ENCODE measurements around the gene SAC3D1.

The SAC3D1 gene

DNA sequence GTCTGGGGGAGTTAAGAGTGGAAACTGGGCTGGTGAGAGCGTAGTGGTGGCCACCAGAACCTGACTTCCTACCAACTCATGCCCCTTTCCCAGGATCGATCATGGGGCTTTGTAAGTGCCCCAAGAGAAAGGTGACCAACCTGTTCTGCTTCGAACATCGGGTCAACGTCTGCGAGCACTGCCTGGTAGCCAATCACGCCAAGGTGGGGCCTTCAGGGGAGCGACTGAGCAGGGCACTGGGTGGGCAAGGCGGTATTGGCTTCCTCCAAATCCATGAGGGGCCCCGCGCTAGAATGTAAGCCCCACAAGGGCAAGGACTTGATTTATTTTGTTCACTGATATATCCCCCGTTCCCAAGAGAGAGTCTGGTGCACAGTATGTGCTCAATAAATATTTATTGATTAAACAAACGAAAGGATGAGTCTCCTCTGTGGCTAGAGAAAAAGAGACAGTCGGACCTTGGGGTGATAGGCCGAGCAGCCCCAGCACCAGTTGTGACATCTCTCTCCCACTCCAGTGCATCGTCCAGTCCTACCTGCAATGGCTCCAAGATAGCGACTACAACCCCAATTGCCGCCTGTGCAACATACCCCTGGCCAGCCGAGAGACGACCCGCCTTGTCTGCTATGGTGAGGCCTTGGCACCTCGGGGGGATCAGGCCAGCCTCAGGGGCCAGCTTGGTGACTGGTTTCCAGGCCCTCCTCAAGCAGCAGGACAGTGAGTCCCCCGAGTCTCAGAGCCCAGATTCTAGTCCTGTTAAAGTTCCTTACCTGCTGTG, 43.8 kb downstream of the SAC3D1 start:
- TF ChIP-seq GATA3 (IDR thresholded peaks at IDR 0.05; ENCODE audit: low read depth, low read length) (no peak), GATA2 (IDR thresholded peaks at IDR 0.05; ENCODE audit: low read depth, low read length) (no peak)

DNA sequence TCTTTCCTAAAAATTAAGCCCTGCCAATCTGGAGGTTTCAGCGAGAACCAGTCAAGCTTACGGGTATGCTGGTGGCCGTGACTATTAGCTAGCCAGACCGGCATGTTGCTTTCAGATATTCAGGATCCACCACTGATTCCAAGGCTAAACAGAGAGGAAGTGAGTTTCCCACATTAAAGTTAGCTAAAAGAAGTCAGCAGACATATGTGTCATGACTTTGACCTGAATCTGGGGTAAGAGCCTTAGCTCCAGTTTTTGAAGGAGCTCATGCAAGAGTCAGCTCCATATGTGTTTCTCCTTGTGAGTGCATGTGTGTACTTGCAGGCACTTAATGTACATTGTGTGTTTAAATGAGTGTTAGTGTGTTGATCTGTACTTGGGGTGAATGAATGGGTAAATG, 44.4 kb downstream of the SAC3D1 start:
- no peak for TF ChIP-seq GATA3 (IDR thresholded peaks at IDR 0.05; ENCODE audit: low read depth, low read length)
- no peak for TF ChIP-seq GATA2 (IDR thresholded peaks at IDR 0.05; ENCODE audit: low read depth, low read length)

DNA sequence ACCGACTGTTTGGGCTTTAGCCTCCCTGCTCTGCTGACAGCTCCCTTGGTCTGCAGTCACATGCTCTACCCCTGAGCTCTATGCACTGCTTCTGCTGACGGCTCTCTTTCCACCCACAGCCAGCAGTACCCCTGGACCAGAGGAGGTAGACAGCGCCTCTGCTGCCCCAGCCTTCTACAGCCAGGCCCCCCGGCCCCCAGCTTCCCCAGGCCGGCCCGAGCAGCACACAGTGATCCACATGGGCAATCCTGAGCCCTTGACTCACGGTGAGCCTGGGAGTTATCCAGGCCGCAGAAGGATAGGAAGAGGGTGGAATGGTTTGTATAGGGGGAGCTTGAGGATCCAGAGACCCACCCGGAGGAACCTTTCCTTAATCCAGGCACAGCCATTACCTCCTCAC, 45.8 kb downstream of the SAC3D1 start:
- TF ChIP-seq GATA2 (IDR thresholded peaks at IDR 0.05; ENCODE audit: low read depth, low read length) (no peak), GATA3 (IDR thresholded peaks at IDR 0.05; ENCODE audit: low read depth, low read length) (no peak)

DNA sequence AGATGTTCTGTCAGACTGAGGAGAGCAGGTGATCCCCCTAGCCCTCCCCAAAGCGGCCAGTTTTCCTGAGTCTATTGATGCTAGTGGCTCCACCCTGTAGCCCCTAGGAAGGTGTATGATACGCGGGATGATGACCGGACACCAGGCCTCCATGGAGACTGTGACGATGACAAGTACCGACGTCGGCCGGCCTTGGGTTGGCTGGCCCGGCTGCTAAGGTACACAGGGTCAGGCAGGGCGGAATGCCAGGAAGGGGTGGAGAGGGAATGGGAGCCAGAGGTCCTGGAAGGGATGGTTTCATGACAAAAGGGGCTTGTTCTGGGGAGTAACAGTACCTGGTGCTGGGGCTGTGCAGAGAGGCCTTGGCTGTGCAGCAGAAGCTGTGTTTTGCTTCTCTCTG, 46.2 kb downstream of the SAC3D1 start:
- TF ChIP-seq GATA2 (IDR thresholded peaks at IDR 0.05; ENCODE audit: low read depth, low read length): no peak
- TF ChIP-seq GATA3 (IDR thresholded peaks at IDR 0.05; ENCODE audit: low read depth, low read length): no peak

DNA sequence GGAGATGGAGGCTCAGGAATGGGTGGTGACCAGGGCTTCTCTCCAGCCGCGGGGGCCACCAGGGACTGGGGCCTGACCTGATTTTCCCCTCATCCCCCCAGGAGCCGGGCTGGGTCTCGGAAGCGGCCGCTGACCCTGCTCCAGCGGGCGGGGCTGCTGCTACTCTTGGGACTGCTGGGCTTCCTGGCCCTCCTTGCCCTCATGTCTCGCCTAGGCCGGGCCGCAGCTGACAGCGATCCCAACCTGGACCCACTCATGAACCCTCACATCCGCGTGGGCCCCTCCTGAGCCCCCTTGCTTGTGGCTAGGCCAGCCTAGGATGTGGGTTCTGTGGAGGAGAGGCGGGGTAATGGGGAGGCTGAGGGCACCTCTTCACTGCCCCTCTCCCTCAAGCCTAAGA, 46.8 kb downstream of the SAC3D1 start:
- no peak for TF ChIP-seq GATA2 (IDR thresholded peaks at IDR 0.05; ENCODE audit: low read depth, low read length)
- TF ChIP-seq GATA3 (IDR thresholded peaks at IDR 0.05; ENCODE audit: low read depth, low read length): no peak

DNA sequence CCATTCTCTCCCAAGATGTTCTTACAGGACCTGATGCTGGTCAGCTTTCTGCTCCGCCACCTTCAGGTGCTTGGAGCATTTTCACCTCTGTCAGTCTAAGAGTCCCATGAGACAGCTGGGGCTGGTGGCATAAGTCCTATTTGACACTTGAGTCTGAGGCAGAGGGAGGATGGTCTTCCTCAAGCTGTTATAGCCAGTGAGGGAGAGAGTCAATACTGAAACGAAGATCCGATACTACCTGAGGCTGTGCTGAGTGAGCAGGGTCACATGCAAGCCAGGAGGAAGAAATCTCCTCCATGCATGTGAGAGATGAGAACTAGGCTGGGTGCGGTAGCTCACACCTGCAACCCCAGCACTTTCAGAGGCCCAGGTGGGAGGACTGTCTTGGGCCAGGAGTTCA, 48.6 kb downstream of the SAC3D1 start:
- TF ChIP-seq GATA3 (IDR thresholded peaks at IDR 0.05; ENCODE audit: low read depth, low read length) (no peak), GATA2 (IDR thresholded peaks at IDR 0.05; ENCODE audit: low read depth, low read length) (no peak)

DNA sequence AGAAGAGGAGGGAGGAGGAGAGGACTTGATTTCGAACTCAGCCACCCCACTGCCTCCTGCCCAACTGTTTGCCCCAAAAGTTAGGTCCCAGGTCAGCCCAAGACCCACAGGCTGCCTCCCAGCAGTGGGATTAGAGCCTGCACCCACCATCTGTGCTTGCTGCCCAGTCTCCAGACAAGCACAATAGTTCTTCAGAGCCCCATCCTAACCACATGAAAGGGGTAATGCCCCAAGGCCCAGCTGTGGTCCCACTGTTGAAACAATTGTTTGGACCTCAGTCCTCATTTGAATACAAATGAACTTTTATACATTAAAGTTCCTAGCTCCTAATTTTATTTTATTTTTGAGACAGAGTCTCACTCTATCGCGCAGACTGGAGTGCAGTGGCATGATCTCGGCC, 49.6 kb downstream of the SAC3D1 start:
- no peak for TF ChIP-seq GATA3 (IDR thresholded peaks at IDR 0.05; ENCODE audit: low read depth, low read length)
- no peak for TF ChIP-seq GATA2 (IDR thresholded peaks at IDR 0.05; ENCODE audit: low read depth, low read length)

All from SH-SY5Y (cell line).